Measurements from ENCODE around the gene ADNP.

Gene ADNP

DNA sequence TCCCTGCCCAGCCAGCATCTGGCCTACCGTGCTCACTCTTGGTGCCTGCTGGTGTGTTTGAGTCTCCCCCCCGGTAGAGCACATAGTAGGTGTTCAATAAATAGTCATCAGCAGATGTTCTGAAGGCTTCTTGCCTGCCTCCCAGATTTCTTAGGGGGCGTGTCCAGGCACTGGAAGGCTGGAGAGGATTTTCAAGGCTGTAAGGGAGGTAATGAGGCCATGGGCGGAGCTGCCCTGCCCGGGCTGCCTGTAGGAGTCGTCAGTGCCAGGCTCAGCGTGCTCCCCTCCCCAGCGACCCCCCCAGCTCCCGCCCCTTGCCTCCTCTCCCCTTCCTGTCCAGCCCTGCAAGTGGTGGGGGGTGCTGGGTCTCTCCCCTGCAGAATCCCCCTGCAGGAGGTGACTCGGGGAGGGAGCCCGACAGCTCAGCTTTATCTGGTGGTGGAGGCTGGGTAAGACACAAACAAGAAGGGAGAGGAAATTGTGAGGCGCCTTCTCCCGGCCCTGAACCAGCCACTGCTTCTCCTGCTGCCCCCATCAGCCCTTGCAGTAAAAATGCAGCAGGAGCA is 80.4 kb downstream of the ADNP start:
- DNase-seq (ENCODE audit: low read depth in 3 of 3, low spot score in 1 of 3) = no peak

DNA sequence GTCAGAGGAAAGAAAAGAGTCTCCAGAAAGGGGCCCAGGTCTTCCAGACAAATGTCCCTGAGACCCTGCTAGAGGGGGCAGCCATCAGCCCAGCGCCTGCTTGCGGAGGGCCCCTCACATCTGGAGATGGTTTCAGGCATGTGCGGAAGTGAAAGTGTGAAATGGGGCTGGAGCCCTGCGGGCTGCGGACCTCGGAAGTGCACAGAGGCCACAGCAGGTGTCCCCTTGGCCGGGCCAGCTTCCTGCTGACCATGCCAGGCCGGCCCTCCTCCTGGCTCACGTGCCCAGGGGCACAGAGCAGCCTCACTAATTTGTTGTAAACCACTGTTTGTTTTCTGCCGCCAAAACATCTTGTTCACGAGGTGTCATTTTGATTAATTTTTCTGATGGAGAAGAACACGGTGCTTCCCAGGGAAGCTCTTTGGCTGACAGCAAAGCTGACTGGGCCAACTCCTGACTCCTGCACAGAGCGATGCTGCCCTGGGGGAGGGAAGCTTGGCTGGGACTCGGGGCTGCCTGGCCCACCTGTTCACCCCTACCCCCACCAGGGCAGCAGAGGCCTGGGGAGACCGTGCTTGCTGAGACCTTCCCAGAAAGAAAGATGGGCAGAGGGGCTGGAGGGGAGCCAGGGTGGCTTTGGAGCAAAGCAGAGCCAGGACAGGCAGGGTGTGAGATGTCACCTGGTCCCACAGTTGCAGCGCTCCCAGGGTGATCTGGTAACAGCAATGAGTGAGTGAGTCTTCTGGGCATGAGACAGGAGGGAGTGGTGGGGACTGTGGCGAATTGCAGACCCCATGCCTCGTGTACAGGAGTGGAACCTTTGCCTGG is 82.2 kb downstream of the ADNP start:
- no peak for DNase-seq (ENCODE audit: low read depth in 3 of 3, low spot score in 1 of 3)

DNA sequence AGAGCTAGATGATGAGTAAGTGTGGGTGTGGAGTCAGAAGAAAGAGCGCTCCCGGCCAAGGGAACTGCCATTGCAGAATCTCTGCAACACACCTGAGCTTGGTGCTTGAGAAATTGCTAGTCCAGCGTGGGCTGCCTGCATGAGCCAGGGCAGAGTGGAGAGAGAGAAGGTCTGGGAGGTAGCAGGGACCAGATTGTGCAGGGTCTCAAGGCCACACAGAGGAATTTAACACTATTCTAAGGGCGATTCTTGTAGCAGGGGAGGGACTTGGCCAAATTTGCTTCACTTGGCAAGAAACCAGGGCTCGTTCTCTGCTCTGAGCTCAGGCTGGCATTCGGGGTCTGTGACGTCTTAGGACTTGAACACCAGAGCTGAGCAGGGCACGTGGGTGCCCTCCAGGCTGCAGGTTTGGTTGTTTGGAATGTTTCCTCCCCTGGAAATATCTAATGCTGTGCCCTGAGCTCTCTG is 82.9 kb downstream of the ADNP start:
- no peak for DNase-seq (ENCODE audit: low read depth in 3 of 3, low spot score in 1 of 3)

DNA sequence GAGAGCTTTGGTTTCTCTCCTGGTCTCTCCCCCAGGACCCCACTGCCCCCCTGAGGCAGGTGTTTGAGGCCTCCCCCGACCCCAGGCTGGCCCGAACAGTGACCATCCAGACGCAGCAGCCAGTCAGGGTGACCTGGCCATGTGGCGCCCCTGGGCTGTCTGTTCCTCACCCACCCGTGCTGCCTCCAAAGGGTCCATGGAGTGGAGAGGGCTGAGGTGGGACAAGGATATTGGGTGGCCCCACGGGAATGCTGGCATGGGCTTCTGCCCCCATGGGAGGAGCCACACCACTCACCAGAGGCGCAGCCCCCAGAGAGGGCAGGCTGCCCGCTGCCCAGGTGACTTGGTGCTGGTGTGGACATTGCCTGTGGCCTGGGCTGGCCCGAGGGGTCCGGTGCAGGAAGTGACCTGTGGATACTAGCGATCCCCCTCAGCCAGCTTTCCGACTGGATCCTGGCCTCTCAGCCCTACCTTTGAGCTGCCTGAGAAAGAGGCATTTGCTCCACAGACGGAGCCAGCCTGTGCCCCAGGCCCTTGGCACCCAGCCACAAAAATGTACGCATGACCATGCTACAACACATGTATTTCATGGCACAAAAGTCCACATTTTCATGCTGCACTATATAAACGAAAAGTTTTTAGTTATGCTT is 85.5 kb downstream of the ADNP start:
- no peak for DNase-seq (ENCODE audit: low read depth in 3 of 3, low spot score in 1 of 3)

DNA sequence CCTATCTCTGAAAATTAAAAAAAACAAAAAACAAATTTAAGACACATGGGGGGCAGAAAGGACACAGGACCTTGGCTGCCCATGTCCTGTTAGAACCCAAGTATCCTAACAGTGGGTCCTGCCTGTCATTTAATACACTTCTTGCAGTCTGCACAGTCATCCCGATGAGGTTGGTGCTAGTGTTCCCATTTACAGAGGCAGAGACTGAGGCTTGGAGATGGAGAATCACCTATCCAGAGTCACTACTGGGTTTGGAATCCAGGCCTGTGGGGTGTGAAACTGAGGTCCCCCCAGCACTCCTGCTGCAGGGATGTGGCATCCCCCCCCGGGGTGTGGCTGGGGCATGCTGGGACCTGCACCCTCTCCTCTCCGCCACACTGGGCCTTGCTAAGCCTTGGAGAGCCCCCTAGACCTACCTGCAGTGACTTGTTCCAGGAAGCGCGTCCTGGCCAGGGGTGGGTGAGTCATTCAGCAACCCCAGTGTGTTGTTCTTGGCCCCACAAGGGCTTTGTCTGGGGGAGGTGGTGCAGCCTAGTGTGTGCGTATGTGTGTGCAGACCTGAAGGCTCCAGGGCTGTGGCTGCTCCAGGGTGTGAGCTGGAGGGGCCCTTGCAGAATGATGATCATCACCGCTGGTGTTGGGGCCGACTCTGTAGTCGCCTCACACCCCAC is 86.7 kb downstream of the ADNP start:
- DNase-seq (ENCODE audit: low read depth in 3 of 3, low spot score in 1 of 3) = no peak

DNA sequence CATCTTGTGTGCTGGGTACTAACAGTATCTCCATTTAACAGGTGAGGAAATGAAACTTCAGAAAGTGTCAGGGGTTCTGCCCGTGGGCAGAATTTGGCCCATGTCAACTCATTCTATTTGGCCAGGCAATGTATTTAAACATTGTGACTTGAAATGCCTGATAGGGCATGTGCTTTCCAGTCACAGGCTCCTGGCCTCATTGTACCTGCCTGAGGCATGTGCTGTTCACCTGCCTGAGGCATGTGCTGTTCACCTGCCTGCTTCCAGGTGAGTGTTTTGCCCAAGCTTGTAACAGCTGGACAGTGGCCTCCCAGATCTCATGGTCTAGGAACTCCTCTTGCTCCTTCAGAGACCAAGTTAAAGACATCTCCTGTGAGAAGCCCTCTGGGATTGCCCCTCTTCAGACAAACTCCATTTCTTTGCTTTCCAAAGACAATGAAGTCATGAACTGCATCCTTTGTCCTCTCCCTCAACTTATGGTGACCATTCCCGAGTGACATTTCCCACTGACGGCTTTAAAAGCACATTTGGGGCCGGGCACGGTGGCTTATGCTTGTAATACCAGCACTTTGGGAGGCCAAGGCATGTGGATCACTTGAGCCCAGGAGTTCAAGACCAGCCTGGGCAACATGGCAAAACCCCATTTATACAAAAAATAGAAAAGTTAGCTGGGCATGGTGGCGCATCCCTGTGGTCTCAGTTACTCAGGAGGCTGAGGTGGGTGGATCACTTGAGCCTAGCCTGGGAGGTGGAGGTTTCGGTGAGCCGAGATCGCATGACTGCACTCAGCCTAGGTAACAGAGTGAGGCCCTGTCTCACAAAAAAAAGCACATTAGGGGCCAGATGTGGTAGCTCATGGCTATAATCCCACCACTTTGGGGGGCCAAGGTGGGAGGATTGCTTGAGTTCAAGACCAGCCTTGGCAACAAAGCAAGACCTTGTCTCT is 87.6 kb downstream of the ADNP start:
- no peak for DNase-seq (ENCODE audit: low read depth in 3 of 3, low spot score in 1 of 3)

DNA sequence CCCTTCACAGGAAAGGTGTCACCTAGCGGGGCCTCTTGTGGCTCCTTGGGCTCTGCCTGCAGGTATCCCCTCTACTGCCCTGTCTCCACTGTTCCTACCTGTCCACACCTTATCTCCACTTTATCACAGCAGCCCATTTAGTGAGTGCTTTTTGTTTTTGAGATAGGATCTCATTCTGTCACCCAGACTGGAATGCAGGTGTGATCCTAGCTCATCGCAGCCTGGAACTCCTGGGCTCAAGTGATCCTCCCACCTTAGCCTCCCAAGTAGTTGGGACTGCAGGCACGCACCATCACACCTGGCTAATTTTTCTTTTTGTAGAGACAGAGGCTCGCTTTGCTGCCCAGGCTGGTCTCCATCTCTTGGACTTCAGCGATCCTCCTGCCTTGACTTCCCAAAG is 88.4 kb downstream of the ADNP start:
- no peak for DNase-seq (ENCODE audit: low read depth in 3 of 3, low spot score in 1 of 3)
